Osteoblast (primary cell): ENCODE results near the gene OBSL1. TPM values are rescaled to one million over a fixed set of nuclear protein-coding genes. Genes with fewer than 3 reads are reported as not detected.
A peak's percentile ranks its signal among the peaks of the same experiment; 100 is the strongest.

Source experiments
- DNase-seq: peaks from one replicate; pipeline ENCODE4 v3.0.0; 2011; ENCODE audit warnings: low spot score, mixed read lengths; ENCODE audit not compliant: insufficient read length; ENCODE audit errors: missing footprints
- H2AFZ ChIP-seq: 2 replicates; pipeline ENCODE4 v1.6.0; 2011; ENCODE audit warnings: mild to moderate bottlenecking, low read length
- H3K27ac ChIP-seq: 2 replicates; pipeline ENCODE4 v1.5.1; 2011; ENCODE audit warnings: mild to moderate bottlenecking, low read depth, low read length, moderate library complexity
- H3K27me3 ChIP-seq: 2 replicates; pipeline ENCODE4 v1.6.0; 2012; ENCODE audit warnings: mild to moderate bottlenecking, control low read depth, inconsistent platforms, low read length, moderate library complexity; ENCODE audit not compliant: insufficient read depth
- H3K36me3 ChIP-seq: 2 replicates; pipeline ENCODE4 v1.5.1; 2011; ENCODE audit warnings: mild to moderate bottlenecking, low read length, control low read depth, moderate library complexity; ENCODE audit not compliant: insufficient read depth
- H3K4me1 ChIP-seq: 2 replicates; pipeline ENCODE4 v1.5.1; 2011; ENCODE audit warnings: mild to moderate bottlenecking, low read length, control low read depth, moderate library complexity; ENCODE audit not compliant: insufficient read depth
- H3K4me2 ChIP-seq: 2 replicates; pipeline ENCODE4 v1.6.0; 2011; ENCODE audit warnings: mild to moderate bottlenecking, low read length; ENCODE audit not compliant: insufficient read depth
- H3K4me3 ChIP-seq: fragments of 200-600 bp; sonication (generic); 3 replicates; pipeline ENCODE4 v1.5.1; 2012; ENCODE audit warnings: mild to moderate bottlenecking, low read length, inconsistent platforms; ENCODE audit not compliant: insufficient read depth
- H3K79me2 ChIP-seq: 2 replicates; pipeline ENCODE4 v1.6.0; 2012; ENCODE audit warnings: mild to moderate bottlenecking, low read length, control low read depth, inconsistent platforms; ENCODE audit not compliant: insufficient read depth
- H3K9me3 ChIP-seq: 2 replicates; pipeline ENCODE4 v1.5.1; 2011; ENCODE audit warnings: low read depth, low read length, control low read depth
- H4K20me1 ChIP-seq: 2 replicates; pipeline ENCODE4 v1.6.0; 2012; ENCODE audit warnings: mild to moderate bottlenecking, low read length, control low read depth; ENCODE audit not compliant: insufficient read depth
- CTCF ChIP-seq: IDR thresholded peaks from 2 replicates; pipeline ENCODE4 v1.5.1; 2011; ENCODE audit warnings: mild to moderate bottlenecking, low read depth, low read length, moderate library complexity; ENCODE audit errors: extremely low read depth
- total RNA-seq: library from RNA; depleted of rRNA; stranded (reverse); fragments of >200 nt; gene quantifications from 2 replicates; pipeline ENCODE4 v1.2.3, GENCODE V29; 2012

The OBSL1 gene
- total RNA-seq, 1 donor = 65.9 TPM

GRCh38 chr2:219561179-219562048 is 9.9 kb downstream of the OBSL1 start:
- Histone ChIP-seq H3K9me3 (no peaks in the 10 kb centered on the region), H3K4me3 (no peak overlapping the region), H3K27ac (no peak overlapping the region), H2AFZ (no peak overlapping the region), H3K4me1 (no peaks in the 10 kb centered on the region), H3K79me2 (no peaks in the 10 kb centered on the region), H4K20me1 (peaks cover 5% of the 10 kb centered on the region), H3K27me3 (no peaks in the 10 kb centered on the region), H3K36me3 (no peaks in the 10 kb centered on the region), H3K4me2 (no peak overlapping the region)
- TF ChIP-seq CTCF = no peak
- peak; percentile 76 for DNase-seq

DNA sequence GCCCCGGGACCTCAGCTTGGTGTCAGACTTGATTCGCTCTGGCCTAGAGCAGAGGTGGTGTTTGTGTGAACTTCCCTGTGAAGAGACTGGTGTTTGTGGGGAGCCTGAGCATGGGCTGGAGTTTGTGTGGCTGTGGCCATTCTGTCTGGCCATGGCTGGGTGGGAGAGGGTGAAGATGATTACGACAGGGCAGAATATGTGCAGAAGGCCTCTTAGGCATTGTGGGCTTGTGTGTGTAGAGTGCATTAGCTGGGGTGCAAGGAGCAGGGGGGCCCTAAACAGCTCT is 10.5 kb downstream of the OBSL1 start:
- Histone ChIP-seq H3K27me3 (no peaks in the 10 kb centered on the region), H3K27ac (no peak overlapping the region), H3K36me3 (no peaks in the 10 kb centered on the region), H3K4me2 (no peak overlapping the region), H3K4me3 (no peak overlapping the region), H3K4me1 (no peaks in the 10 kb centered on the region), H3K79me2 (no peaks in the 10 kb centered on the region), H2AFZ (no peak overlapping the region), H4K20me1 (peaks cover 4% of the 10 kb centered on the region), H3K9me3 (no peaks in the 10 kb centered on the region)
- peak; percentile 81 for DNase-seq
- TF ChIP-seq CTCF = no peak

DNA sequence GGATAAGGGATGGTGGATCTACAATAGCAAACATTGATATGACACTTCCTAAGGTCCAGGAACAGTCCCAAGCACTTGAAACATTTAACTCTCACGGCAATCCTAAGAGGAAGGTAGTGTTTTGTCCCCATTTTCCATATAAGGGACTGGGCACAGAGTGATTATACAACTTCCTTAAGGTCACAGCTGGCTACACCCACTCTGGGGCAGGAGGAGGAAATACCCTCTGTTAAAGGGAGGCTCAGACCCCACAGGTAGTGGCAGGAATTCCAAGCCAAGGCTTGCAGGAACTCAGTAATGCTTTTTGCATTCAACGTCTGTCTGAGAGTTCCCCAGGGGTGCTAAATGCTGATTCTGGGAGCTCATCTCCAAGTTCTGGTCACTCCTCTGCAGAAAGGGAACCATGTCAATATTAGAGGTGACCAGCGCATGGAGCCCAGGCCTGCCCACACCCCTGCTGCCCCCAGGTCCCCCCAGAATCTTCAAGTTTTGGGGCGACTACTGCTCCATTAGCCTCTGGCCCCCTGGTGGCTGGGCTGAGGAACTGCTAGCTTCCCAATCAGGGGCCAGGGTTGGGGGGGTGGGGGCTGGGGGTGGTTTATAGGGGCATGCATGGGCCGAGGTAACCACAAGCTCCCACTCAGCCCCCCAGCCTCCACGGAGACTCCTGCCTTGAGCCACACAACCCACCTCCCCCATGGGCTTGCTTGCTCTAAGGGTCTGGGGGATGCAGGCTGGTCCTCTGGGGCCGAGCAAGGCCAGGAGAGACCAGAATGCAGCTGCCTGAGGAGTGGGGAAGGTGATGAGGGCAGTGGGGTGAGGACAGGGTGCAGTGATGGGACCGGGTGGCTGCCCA is 11.1 kb downstream of the OBSL1 start:
- no peak overlapping the region for H3K27ac ChIP-seq
- no peaks in the 10 kb centered on the region for H3K36me3 ChIP-seq
- H3K4me3 ChIP-seq = no peak overlapping the region
- H4K20me1 ChIP-seq = peaks cover 2% of the 10 kb centered on the region
- peak; percentile 96 for DNase-seq
- TF ChIP-seq CTCF = peak; percentile 46
- no peaks in the 10 kb centered on the region for H3K9me3 ChIP-seq
- no peak overlapping the region for H2AFZ ChIP-seq
- no peaks in the 10 kb centered on the region for H3K27me3 ChIP-seq
- H3K4me2 ChIP-seq = no peak overlapping the region
- H3K4me1 ChIP-seq = no peaks in the 10 kb centered on the region
- H3K79me2 ChIP-seq = no peaks in the 10 kb centered on the region

DNA sequence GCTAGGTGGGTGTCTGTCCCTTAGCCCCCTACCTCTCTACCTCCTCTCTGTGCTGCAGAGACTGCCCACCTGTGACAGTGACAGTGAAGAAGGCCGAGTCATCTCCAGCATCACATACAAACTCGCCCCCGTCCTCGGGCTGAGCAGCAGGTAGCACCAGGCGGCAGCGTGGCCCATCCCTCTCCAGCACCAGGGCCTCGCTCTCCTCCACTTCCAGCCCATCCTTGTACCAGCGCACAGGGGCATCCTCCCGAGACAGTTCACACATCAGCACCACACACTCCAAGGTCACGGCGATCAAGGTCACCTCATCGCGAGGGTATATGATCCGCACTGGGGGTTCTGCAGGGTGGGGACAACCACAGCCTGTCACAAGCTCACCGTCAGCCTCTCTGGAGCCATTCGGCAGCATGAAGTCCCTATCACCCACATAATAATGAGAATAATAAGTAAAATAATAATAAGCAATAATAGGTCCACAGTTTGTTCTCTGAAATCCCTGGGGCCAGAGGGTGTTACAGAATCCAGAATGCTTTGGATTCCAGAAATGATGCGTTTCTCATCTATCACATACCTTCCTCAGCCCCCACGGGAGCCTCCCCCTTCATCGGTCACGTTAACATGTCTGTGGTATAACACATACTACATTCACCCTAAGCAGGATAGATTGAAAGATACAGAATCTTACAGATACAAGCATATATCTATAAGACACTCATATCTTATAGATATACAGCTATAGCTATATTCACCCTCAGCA is 12.0 kb downstream of the OBSL1 start:
- Histone ChIP-seq H4K20me1 (no peaks in the 10 kb centered on the region), H3K4me2 (no peak overlapping the region), H3K36me3 (no peaks in the 10 kb centered on the region), H3K79me2 (no peaks in the 10 kb centered on the region), H3K27me3 (no peaks in the 10 kb centered on the region), H3K9me3 (no peaks in the 10 kb centered on the region), H3K27ac (no peak overlapping the region), H3K4me3 (no peak overlapping the region), H3K4me1 (no peaks in the 10 kb centered on the region), H2AFZ (no peak overlapping the region)
- DNase-seq = peak; percentile 65
- TF ChIP-seq CTCF = no peak
